Endothelial cell of hepatic sinusoid (primary cell): ENCODE results near the gene SEMA5B.

Experiments
- in situ Hi-C: cut with HindIII; loops from 2 replicates; pipeline ENCODE4 v1.10.0; 2017; ENCODE audit warnings: low sequenced_read_pairs

The SEMA5B gene

DNA sequence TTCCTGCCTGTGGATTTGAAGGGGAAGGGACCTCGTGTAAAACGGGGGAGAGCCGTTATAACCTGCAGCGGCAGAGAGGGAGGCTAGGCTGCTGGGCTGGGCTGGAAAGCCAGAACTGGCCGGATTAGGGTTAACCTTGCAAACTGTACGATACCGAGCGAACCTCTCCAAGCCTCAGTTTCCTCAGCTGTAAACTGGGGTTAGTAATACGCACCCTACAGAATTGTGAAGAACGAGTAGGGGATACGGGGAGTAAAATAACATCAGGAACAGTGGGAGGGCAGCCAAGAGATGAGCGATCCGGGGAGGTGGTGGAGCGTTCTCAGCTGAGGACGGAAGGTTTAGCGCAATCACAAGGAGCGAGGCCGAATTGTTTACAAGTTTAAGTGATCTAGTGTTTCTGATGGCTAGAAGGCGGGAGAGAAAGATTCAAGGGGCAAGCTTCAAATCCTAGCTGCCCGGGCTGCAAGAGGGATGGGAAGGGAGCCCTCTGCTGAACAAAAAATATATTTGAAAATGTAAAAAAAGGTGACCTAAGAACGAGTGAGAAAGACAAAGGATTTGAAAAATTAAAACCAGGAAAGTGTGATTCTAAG is 768 bp upstream of the SEMA5B start:
- in situ Hi-C loops, result no loop called here

DNA sequence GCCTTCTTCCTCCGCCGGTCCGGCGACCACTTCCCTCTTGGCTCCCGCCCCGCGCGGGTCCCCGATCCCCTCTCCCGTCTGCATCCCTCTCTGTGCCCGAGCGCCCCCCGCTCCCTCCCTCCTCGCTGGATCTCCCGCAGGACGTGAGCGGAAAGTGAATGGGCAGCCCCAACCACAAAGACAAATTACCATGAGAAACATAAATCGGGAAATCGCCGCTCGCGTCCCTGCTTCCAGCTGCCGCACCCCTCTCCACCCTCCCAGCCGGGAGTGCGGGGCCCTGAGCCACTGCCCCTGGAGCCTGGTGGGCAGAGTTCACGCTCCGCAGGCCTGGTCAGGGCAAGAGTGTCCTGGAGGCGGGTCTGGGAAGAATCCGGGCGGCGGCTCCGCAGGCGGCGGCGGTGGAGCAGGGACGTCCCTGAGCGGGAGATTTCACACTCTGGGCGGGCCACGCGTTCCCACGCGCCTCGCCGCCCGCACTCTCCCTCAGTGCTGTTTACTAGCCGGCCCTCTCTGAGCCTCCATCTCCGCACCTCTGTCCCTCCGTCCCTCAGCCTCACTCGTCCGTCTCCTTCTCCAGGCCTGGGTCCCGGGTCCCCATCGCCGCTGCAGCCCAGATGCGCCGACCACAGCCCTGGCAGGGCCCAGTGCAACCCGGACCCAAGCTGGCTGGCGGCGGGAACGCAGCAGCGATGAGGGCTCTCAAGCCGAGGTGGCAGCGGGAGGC is 835 bp downstream of the SEMA5B start:
- in situ Hi-C loops, result no loop called here

DNA sequence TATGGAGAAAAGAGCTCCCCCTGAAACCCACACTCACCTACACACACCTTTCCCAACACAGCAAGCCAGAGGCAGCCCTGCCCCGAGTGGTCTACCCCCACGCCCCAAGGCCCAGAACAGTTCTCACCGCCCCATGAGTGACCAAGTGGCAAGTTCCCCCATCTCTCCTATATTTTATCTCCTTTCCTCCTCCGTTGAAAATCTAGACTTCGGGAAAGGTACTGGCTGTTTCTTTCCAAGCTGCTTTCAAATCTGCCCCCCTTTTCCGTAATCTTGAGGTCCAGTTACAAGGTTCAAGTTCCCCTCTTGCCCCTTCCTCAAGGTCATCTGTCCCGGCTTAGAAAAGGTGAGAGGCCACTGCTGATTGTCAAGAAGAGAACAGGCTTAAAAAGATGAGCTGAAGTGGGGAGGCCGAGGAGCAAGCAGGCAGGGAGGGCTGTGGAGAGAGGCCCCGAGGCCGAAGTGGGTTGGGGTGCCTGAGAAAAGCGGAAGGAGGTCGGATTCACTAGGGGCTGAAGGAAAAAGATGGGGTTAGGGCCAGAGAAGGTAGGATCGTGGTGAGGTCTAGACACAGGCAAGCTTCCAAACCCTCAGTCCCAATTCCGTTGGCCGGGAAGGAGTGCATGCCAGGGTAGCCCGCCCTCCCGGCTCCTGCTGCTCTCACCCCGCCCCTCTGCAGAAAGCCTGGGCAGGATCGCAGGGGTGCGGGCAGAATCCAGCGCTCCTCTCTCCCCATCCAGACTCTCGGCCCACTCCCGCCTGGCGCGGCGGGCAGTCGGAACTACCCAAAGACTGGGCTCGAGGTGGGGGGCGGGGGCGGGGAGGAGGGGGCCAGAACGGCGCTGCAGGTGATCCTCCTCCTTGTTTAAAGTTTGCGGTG is 1.7 kb downstream of the SEMA5B start:
- in situ Hi-C loops, result no loop called here

DNA sequence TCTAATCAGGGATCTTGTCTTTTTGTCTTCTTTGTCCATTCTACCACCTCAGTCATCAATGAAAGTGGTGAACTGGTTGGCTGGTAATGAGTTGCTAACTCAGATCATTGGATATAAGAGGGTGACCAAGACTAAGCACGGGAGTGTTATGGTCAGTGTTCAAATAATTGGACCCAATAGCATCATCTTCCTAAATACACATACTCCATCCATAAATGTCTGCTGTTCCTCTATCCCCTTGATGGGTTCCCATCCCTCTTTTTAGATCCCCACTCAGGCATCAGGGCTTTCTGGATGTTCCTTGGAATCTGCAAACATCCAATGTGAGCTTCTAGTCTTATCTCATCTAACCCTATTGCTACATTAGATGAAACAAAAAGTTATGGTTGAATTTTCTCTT is 3.5 kb downstream of the SEMA5B start:
- in situ Hi-C loops, result no loop called here

DNA sequence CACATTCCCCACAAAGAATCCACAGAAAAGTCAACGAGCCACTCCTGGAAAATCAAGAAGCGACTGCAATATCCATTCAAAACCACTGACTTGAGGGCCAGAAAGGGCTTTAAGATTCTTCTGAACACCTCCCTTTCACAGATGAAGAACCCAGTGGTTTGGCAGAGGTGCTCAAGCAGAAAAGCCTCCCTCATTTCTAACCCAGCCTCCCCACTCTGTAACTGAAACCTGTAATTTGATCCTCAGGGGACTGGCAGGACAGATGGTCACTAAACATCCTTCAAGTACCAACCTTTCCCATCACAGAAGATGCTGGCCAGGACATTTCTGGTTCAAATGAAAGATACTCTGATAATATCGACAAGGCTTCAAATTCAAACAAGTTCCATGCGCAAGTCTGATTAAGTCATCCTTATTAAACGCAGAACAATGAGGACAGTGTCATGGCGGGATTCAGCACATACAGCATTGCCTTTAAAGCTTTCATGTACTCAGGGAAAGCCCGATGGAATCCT is 5.5 kb downstream of the SEMA5B start:
- in situ Hi-C loops, result no loop called here

DNA sequence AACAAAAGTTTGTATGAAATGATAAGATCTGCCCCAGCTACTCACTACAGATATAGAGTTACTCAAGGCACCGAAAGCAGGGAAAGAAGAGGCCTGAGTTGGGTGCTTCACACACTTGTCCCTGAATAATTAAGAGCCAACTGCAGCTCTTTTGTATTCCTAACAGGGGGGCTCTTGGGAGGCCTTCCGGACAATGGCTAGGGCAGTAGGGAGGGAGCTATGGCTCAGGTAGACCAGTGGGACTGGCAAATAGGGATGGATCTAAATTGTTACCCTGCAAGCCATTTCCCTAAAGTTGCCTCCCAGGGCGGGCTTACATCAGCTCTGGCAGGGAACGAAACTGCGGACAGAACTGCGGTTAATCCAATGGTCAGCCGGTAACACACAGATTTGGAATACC is 6.2 kb downstream of the SEMA5B start:
- in situ Hi-C loops, result no loop called here

DNA sequence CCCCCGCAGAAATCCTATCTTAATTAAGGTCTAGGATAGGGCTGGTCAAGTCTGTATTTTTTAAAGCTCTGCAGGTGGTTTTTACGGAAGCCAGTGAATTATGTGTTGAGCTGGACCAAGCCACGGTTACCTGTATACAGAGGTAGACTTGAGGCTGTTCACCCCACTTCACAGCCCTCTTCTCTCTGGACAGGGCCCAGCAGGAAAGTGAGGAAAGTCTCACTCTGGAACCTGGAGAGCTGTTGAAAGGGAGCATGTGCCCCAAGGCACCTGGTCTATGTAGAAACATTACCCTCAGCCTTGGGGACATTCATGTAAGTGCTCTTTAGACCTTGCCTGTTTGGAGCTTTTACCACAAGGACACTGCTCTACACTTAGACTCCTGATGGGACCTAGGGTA is 6.9 kb downstream of the SEMA5B start:
- in situ Hi-C loops, result no loop called here

DNA sequence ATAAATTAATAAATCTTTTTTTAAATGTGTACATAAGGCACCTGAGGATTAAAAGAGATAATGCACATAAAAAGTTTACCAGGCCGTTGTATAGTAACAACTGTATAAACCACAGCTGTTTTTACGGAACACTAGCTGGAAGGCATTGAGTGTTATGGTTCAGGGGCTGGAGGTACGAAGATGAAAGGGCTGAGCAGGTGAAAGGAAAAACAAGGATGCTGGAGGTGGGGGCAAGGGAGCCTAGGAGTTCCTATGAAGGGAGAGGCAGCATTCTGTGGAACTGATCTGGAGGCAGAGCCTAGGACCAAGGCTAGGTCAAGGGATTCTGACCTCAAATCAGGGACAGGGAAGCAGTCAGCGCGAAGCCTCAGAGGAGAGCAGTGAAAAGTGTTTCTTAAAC is 8.0 kb downstream of the SEMA5B start:
- in situ Hi-C loops, result no loop called here

DNA sequence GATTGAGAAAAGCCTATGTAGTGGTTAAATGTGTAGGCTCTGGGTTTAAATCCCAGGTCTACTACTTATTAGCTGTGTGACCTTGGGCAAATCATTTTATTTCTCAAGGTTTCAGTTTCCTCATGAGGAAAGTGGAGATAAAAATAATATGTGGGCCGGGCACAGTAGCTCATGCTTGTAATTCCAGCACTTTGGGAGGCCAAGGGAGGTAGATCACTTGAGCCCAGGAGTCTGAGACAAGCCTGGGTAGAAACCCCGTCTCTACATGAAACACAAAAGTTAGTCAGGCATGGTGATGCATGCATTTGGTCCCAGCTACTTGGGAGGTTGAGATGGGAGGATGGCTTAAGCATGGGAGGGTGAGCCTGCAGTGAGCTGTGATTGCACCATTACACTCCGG is 8.4 kb downstream of the SEMA5B start:
- in situ Hi-C loops, result no loop called here

DNA sequence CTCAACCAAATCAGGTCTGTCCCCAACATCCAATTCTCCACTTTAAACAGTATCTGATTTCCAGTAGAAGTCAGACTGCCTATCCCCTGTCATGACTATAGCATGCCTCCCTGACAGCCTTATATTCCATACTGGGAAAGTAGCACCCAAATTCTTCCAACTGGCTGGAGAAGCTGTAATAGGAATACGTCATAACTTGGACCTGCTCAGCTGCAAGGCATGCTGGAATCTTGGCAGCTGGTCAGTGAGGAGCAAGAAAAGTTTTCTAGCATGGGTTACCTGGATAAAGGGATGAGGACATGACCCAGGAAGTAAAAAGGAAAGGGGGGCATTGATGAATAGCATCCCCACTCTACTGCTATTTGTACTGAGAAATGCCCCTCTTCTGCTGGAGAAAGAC is 8.9 kb downstream of the SEMA5B start:
- in situ Hi-C loops, result no loop called here

DNA sequence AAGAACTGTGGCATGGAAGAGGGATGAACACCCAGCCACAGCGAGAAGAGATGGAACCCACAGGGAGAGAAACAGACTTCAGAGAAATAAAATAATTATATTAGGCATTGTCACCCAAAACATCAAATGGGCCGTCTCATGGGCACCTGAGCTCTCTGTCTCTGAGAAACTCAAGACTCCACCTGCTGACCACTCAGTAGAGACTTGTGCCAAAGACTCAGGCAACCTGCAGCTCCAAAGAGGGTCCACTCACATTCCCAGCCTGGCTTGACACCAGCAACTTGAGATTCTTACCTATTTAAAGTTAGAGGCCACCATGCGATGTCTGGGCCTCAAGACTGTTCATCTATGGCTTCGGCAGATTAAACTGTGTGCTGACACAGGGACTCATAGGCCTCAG is 12.0 kb downstream of the SEMA5B start:
- in situ Hi-C loops, result no loop called here

DNA sequence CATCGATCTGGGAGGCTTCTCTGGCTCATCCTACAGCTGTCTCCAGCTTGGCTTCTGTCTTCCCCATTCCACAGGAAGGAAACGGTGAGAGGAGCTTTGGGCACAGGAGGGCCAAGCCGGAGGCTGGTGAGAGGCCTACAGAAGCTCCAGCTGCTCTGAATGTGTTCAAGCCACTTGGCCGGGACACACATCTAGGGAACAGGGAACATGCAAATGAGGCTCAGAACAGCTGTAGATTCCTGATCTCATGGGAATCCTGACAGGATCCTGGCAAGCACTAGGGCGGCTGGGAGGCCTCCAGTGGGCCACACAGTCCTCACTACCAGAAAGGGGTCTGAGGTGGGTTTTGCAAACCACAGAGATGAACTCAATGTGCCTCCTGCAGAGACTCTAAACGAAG is 13.7 kb downstream of the SEMA5B start:
- in situ Hi-C loops, result no loop called here

DNA sequence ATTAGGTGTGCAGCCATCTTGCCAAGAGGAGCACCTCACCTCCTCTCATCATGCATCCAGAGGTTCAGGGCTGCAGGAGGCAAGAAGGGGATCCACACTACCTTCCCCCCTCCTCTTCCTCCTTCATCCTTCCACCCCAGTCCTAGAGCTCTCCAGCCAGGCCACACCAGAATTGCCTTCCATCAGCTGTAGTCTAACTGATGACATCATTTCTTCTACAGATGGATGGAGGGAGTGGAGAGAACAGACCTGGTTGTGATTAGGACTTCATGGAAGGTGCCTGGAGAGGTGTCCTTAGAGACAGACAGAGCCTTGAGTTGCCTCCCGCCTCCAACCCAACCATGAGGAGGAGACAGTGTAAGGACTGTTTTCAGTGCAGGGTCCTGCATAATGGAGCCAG is 14.9 kb downstream of the SEMA5B start:
- in situ Hi-C loops, result no loop called here

DNA sequence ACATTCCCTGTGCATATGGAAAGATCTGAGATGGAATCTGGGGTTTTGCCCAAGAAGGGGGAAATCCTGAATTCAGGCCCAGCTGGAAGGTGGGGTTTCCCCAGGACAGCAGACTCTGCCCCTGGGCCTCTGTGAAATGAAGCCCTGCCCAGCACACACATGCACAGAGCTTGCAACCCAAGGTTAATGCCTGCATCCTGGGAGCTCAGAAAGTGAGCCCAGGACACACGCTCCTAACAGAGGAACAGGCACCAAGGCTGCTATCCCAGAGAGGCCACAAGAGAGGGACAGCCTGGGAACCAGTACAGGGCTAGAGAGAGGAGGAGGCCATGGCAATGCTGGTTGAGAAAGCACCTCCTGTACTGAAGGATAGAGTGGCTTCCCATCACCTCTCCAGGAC is 16.1 kb downstream of the SEMA5B start:
- in situ Hi-C loops, result no loop called here

DNA sequence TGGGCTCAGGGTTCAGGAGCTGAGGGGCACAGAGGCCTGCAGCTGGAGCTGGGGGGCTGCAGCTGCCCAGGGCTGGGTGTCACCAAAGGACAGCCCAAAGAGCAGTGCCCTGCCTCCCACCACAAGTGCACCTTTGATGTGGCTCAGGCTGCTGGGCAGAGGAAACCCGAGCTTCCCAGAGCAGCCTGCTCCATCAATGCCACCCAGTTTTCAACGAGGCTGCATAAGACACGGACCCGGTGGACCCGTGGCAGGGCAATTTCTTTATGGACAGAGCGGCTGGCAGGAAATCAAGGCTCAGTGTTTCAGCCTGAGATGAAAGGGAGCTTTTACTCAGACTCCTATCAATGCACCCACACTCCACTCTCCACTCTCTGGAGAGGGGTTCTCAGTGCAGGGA is 18.7 kb downstream of the SEMA5B start:
- in situ Hi-C loops, result no loop called here

DNA sequence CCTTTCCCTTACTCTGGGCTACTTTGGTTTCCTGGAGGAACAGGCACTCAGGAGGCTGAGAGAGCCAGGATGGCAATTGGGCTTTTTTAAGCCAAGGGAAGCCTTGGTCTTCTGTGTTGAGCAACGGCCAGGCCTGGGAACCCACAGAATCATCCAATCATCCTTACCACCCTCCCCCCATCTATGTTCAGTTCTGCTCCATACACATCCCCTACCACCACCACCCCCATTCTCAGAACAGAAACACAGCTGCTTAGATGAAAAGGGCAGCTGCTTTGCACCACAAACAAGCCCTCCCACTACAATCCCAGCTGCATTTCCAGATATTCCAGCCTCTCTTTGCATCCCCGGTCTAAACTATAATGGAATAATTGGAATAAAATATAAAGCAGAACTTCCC is 21.0 kb downstream of the SEMA5B start:
- in situ Hi-C loops, result no loop called here

DNA sequence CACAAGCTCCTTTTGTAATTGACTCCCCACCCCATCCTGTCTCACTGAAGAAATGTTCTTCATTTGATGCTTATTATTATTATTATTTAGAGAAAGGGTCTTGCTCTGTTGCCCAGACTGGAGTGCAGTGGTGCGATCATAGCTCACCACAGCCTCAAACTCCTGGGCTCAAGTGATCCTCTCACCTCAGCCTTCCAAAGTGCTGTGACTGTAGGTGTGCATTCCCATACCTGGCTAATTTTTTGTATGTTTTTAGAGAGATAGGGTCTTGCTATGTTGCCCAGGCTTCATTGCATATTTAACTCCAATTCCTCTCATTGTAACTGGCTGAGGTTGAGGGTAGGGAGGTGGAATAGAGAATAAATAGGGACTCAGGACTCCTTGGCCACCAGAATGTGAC is 22.3 kb downstream of the SEMA5B start:
- in situ Hi-C loops, result no loop called here

DNA sequence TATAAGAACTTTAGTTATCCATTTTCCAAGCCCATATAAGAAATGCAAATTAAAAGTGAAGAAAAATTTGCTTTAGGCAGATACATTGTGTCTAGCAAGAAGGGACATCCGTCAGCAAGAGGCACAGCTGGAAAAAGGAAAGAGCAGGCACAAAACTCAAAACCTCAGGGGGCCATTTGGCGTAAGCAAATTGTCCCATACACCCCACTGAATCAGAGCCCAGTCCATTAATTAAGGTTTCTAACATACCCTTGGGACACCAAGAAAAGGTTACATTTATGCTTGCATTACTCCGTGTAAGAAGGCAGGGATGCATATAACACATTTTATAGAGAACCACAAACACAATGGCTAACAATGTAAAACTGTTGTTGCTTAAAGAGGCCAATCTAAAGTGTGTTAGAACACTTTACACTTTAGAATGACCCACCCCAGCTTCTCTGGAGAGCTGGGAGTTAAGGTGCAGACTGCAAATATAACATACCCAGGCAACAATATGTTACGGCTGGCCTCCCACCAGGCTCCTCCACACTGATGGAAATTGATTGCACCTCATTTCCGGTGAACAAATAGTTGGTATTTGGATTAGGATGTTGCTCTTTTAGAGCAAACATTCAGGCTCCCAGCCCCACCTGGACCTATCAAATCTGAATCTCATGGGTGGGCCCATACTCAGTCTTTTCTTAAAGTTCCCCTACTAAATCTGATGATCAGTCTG is 23.2 kb downstream of the SEMA5B start:
- in situ Hi-C loops, result no loop called here

DNA sequence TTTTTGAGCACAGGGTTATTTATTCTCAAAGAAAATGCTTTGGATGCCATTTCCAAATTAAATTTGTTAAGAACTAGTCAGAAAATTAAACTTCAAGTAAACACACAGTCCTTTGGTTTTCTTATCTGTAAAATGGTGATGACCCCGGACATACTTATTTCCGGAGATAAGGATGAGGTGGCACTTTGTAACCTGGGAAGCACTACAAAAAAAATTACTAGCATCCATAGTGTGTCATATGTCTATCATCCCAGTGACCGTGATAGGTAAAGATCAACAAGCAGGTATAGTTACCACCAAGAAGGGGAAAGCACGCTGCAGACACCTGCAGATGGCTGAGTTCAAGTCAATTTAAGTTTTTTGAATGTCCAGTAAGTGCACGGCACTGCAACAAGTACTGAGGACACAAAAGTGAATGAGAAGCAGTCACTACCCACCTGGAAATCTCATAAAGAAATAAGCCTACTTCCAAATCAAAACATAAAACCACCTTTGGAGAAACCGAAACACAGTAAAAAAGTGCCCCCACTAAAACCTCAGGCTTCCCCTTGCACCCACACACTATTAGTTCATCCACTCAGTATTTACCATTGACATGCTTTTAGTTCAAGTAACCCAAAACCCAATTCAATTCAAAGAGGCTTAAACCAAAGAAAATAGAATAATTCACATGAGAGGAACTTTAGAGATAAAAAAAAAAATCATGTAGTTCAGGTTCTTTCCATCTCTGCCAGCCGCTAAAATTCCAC is 24.6 kb downstream of the SEMA5B start:
- in situ Hi-C loops, result no loop called here

DNA sequence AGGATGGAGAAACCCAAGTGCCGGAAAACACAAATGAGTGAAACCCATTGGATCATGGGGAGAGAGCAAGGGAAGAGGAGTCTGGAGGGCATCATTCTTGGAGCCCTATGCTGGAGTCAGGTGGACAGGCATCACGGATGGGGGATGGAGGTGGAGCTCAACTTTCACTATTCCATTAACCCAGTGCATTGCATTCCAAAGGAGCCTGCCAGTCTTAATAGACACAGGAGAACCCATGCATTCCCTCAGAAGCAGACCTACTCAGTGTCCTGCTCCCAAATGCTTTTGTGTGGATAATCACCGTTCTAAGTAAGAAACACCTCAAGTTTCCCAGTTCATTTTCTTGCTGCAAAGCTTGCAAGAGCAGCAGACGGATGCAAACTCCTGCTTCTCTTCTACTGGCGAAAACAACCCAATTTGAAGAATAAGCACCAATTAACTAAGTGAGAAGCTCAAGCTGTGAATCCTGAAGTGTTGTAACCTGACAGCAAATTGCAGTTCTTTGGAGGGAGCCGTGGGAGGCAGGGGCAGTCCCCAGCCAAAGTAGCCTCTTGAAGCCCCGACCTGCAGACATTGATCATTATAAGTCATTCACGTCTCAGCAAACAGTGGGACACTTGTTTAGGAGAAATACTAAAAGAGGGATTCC is 25.3 kb downstream of the SEMA5B start:
- in situ Hi-C loops, result no loop called here
